ENCODE measurements around the gene TRDN.

TRDN gene

GRCh38 chr6:123338394-123338793, 298.4 kb downstream of the TRDN start:
- no peak for ATAC-seq
- TF ChIP-seq ESRRG (CRISPR knock-in tag; IDR thresholded peaks at IDR 0.05) (no peak), CSDC2 (CRISPR knock-in tag; IDR thresholded peaks at IDR 0.05) (no peak), ARNTL (CRISPR knock-in tag; IDR thresholded peaks at IDR 0.05; ENCODE audit: borderline replicate concordance, low read depth) (no peak)
- TF ChIP-seq, protein P1, sequence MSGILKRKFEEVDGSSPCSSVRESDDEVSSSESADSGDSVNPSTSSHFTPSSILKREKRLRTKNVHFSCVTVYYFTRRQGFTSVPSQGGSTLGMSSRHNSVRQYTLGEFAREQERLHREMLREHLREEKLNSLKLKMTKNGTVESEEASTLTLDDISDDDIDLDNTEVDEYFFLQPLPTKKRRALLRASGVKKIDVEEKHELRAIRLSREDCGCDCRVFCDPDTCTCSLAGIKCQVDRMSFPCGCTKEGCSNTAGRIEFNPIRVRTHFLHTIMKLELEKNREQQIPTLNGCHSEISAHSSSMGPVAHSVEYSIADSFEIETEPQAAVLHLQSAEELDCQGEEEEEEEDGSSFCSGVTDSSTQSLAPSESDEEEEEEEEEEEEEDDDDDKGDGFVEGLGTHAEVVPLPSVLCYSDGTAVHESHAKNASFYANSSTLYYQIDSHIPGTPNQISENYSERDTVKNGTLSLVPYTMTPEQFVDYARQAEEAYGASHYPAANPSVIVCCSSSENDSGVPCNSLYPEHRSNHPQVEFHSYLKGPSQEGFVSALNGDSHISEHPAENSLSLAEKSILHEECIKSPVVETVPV (CRISPR knock-in tag; IDR thresholded peaks at IDR 0.05): no peak

DNA sequence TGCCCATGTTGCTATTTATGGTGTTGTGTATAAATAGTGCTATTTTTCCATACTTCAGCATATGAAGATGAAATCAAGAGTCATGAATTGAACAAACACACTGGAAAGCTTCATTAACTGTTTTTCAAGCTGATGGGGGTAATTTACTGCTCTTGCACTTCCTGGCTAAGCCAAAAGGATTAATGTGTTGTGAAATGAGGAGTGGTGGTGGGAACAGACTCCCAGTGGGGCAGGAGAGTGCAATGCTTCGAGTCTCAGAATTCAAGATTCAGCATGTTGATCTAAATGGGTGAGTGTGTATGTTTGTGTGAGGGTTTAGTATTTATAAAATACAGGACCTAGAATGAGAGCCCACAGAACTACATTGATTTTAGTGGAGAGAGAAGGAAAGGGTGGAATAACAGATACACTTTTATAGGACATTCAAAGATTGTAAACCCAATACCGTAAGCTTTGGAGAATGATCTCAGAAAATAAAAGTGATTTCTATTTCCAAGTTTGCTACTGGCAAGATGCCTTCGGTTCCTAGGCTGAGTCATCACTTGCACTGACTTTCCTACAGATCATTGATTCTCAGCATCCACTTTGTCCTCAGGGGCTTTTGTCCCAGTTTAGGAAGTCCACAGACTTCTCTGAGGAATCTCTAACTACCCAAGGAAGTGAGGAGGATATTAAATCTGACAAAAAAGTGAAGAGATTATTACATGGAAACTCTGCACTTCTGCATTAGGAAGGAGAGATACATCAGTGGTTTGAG, 303.6 kb downstream of the TRDN start:
- ATAC-seq: no peak
- no peak for TF ChIP-seq CSDC2 (CRISPR knock-in tag; IDR thresholded peaks at IDR 0.05)
- no peak for TF ChIP-seq OSR1 (CRISPR knock-in tag; IDR thresholded peaks at IDR 0.05)
- TF ChIP-seq ESRRG (CRISPR knock-in tag; IDR thresholded peaks at IDR 0.05): no peak
- no peak for TF ChIP-seq ZNF565 (CRISPR knock-in tag; conservative IDR thresholded peaks at IDR 0.05; ENCODE audit: low read depth)

- TF ChIP-seq ZFP30 (CRISPR knock-in tag; IDR thresholded peaks at IDR 0.05): no peak
- TF ChIP-seq, protein P2, sequence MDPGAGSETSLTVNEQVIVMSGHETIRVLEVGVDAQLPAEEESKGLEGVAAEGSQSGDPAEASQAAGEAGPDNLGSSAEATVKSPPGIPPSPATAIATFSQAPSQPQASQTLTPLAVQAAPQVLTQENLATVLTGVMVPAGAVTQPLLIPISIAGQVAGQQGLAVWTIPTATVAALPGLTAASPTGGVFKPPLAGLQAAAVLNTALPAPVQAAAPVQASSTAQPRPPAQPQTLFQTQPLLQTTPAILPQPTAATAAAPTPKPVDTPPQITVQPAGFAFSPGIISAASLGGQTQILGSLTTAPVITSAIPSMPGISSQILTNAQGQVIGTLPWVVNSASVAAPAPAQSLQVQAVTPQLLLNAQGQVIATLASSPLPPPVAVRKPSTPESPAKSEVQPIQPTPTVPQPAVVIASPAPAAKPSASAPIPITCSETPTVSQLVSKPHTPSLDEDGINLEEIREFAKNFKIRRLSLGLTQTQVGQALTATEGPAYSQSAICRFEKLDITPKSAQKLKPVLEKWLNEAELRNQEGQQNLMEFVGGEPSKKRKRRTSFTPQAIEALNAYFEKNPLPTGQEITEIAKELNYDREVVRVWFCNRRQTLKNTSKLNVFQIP (CRISPR knock-in tag; IDR thresholded peaks at IDR 0.05; ENCODE audit: borderline replicate concordance, low read depth): no peak
- no peak for TF ChIP-seq ZNF8 (CRISPR knock-in tag; IDR thresholded peaks at IDR 0.05)
- no peak for ATAC-seq
Observed at GRCh38 chr6:123332070-123332469, 304.7 kb downstream of the TRDN start.

- no peak for ATAC-seq
- TF ChIP-seq, protein P3, sequence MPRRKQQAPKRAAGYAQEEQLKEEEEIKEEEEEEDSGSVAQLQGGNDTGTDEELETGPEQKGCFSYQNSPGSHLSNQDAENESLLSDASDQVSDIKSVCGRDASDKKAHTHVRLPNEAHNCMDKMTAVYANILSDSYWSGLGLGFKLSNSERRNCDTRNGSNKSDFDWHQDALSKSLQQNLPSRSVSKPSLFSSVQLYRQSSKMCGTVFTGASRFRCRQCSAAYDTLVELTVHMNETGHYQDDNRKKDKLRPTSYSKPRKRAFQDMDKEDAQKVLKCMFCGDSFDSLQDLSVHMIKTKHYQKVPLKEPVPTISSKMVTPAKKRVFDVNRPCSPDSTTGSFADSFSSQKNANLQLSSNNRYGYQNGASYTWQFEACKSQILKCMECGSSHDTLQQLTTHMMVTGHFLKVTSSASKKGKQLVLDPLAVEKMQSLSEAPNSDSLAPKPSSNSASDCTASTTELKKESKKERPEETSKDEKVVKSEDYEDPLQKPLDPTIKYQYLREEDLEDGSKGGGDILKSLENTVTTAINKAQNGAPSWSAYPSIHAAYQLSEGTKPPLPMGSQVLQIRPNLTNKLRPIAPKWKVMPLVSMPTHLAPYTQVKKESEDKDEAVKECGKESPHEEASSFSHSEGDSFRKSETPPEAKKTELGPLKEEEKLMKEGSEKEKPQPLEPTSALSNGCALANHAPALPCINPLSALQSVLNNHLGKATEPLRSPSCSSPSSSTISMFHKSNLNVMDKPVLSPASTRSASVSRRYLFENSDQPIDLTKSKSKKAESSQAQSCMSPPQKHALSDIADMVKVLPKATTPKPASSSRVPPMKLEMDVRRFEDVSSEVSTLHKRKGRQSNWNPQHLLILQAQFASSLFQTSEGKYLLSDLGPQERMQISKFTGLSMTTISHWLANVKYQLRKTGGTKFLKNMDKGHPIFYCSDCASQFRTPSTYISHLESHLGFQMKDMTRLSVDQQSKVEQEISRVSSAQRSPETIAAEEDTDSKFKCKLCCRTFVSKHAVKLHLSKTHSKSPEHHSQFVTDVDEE (CRISPR knock-in tag; IDR thresholded peaks at IDR 0.05): no peak
- TF ChIP-seq, protein P2 (CRISPR knock-in tag; IDR thresholded peaks at IDR 0.05; ENCODE audit: borderline replicate concordance, low read depth): no peak
- TF ChIP-seq ZC3H10 (CRISPR knock-in tag; IDR thresholded peaks at IDR 0.05) (no peak), TCF4 (CRISPR knock-in tag; IDR thresholded peaks at IDR 0.05; ENCODE audit: borderline replicate concordance) (no peak), ZNF8 (CRISPR knock-in tag; IDR thresholded peaks at IDR 0.05) (no peak), TOX (CRISPR knock-in tag; IDR thresholded peaks at IDR 0.05; ENCODE audit: borderline replicate concordance) (no peak), GLIS3 (CRISPR knock-in tag; IDR thresholded peaks at IDR 0.05) (no peak), PPARA (CRISPR knock-in tag; IDR thresholded peaks at IDR 0.05; ENCODE audit: borderline replicate concordance) (no peak), ZFP3 (CRISPR knock-in tag; IDR thresholded peaks at IDR 0.05) (no peak), ZNF565 (CRISPR knock-in tag; conservative IDR thresholded peaks at IDR 0.05; ENCODE audit: low read depth) (no peak), CSDC2 (CRISPR knock-in tag; IDR thresholded peaks at IDR 0.05) (no peak), ESRRG (CRISPR knock-in tag; IDR thresholded peaks at IDR 0.05) (no peak), ZNF70 (CRISPR knock-in tag; IDR thresholded peaks at IDR 0.05) (no peak)
- TF ChIP-seq, protein P4, sequence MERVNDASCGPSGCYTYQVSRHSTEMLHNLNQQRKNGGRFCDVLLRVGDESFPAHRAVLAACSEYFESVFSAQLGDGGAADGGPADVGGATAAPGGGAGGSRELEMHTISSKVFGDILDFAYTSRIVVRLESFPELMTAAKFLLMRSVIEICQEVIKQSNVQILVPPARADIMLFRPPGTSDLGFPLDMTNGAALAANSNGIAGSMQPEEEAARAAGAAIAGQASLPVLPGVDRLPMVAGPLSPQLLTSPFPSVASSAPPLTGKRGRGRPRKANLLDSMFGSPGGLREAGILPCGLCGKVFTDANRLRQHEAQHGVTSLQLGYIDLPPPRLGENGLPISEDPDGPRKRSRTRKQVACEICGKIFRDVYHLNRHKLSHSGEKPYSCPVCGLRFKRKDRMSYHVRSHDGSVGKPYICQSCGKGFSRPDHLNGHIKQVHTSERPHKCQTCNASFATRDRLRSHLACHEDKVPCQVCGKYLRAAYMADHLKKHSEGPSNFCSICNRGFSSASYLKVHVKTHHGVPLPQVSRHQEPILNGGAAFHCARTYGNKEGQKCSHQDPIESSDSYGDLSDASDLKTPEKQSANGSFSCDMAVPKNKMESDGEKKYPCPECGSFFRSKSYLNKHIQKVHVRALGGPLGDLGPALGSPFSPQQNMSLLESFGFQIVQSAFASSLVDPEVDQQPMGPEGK (CRISPR knock-in tag; IDR thresholded peaks at IDR 0.05; ENCODE audit: borderline replicate concordance): no peak
Observed at GRCh38 chr6:123329337-123329736, 307.4 kb downstream of the TRDN start.

Measured in SK-N-SH treated with all-trans-retinoic acid at 6 μM for 48 hours (cell line).